ENCODE results near the gene PNPLA6. TPM values are rescaled to one million over a fixed set of nuclear protein-coding genes. Genes with fewer than 3 reads are reported as not detected.

PNPLA6 gene
- total and polyA plus RNA-seq, 2 experiments from 2014 or later, result 66.6 to 135 TPM

- ATAC-seq (peak; percentile 74), DNase-seq (ENCODE audit: low spot score) (peak; percentile 78)
- H3K27ac Mint-ChIP-seq, result no peak overlapping the region
- no peak overlapping the region for H3K4me2 ChIP-seq
- TF ChIP-seq, protein P1, sequence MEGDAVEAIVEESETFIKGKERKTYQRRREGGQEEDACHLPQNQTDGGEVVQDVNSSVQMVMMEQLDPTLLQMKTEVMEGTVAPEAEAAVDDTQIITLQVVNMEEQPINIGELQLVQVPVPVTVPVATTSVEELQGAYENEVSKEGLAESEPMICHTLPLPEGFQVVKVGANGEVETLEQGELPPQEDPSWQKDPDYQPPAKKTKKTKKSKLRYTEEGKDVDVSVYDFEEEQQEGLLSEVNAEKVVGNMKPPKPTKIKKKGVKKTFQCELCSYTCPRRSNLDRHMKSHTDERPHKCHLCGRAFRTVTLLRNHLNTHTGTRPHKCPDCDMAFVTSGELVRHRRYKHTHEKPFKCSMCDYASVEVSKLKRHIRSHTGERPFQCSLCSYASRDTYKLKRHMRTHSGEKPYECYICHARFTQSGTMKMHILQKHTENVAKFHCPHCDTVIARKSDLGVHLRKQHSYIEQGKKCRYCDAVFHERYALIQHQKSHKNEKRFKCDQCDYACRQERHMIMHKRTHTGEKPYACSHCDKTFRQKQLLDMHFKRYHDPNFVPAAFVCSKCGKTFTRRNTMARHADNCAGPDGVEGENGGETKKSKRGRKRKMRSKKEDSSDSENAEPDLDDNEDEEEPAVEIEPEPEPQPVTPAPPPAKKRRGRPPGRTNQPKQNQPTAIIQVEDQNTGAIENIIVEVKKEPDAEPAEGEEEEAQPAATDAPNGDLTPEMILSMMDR (conservative IDR thresholded peaks at IDR 0.05; ENCODE audit: low read depth in 2 of 2), result peak; percentile 30 to 57
- TF ChIP-seq POLR2AphosphoS5 (IDR thresholded peaks at IDR 0.05; ENCODE audit: low read depth), result no peak
- H3K27ac ChIP-seq (ENCODE audit: low read depth), result no peak overlapping the region
- no peaks in the 10 kb centered on the region for H4K20me1 ChIP-seq (replicated peaks; ENCODE audit: insufficient read depth)
- no peaks in the 10 kb centered on the region for H3F3A ChIP-seq (replicated peaks; ENCODE audit: low read depth)
- no peaks in the 10 kb centered on the region for H3K9me2 ChIP-seq (ENCODE audit: insufficient read depth)
- H3K79me2 ChIP-seq (replicated peaks; ENCODE audit: insufficient read depth), result no peaks in the 10 kb centered on the region
- no peak overlapping the region for H3K4me3 ChIP-seq
- H3K9me3 Mint-ChIP-seq, result no peaks in the 10 kb centered on the region; the same call in 2 of the 3 replicates
- H3K36me3 ChIP-seq (ENCODE audit: insufficient read depth), result no peaks in the 10 kb centered on the region
- H3K27me3 Mint-ChIP-seq (ENCODE audit: insufficient read depth, low read depth, poor library complexity), result peaks cover 18% of the 10 kb centered on the region
- H3K4me1 Mint-ChIP-seq, result no peaks in the 10 kb centered on the region
- peaks cover 30% of the 10 kb centered on the region for H3K27me3 ChIP-seq (ENCODE audit: insufficient read depth)
- H3K36me3 Mint-ChIP-seq (ENCODE audit: low read depth), result no peaks in the 10 kb centered on the region
- 0 out of 2 replicates have a peak overlapping the region, but pooled peaks have one; percentile 70 for H2AFZ ChIP-seq
- H3K4me1 ChIP-seq (ENCODE audit: insufficient read depth), result 0 out of 2 replicates have a peak, but pooled peaks cover 3% of the 10 kb centered on the region
- no peak overlapping the region for H3K4me3 Mint-ChIP-seq
These were observed 38.2 kb upstream of the PNPLA6 start for GRCh38 chr19:7497292-7497691.

DNA sequence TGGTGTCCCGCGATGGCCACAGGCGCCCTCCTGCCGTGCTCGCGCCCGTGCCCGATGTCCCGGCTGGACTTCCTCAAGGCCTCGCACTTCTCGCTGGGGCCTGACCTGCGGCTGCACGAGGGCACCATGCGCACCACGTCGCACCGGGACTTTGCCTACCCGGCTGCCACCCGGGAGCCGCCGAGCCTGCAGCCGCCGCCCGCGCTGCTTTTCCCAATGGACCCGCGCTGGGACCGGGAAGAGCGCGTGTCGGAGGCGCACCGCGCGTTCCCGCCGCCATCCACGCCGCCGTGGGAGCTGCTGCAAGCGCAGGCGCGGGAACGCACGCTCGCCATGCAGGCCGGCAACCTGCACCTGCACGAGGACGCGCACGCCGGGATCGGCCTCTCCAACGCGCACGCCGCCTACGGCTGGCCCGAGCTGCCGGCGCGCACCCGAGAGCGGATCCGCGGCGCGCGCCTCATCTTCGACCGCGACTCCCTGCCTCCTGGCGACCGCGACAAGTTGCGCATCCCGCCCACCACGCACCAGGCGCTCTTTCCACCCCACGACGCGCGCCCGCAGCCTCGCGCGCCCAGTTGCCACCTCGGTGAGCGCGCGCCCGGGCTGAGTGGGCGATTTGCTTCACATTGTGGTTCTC is 34.6 kb upstream of the PNPLA6 start:
- DNase-seq (ENCODE audit: low spot score) (peak; percentile 96), ATAC-seq (peak; percentile 76)
- Histone ChIP-seq H3K4me2 (peak overlapping the region; percentile 77), H4K20me1 (replicated peaks; ENCODE audit: insufficient read depth) (no peaks in the 10 kb centered on the region), H3K9me2 (ENCODE audit: insufficient read depth) (no peaks in the 10 kb centered on the region), H3K4me1 (ENCODE audit: insufficient read depth) (peaks cover 13% of the 10 kb centered on the region), H3K4me3 (peak overlapping the region; percentile 52), H3K79me2 (replicated peaks; ENCODE audit: insufficient read depth) (no peaks in the 10 kb centered on the region), H2AFZ (peak overlapping the region; percentile 86), H3F3A (replicated peaks; ENCODE audit: low read depth) (peaks cover 6% of the 10 kb centered on the region; the same call in 1 of the 2 replicates), H3K27me3 (ENCODE audit: insufficient read depth) (peaks cover 39% of the 10 kb centered on the region), H3K27ac (ENCODE audit: low read depth) (no peak overlapping the region), H3K36me3 (ENCODE audit: insufficient read depth) (no peaks in the 10 kb centered on the region)
- H3K9me3 Mint-ChIP-seq, result no peaks in the 10 kb centered on the region; the same call in 2 of the 3 replicates
- peak overlapping the region; percentile 68 for H3K4me3 Mint-ChIP-seq
- no peaks in the 10 kb centered on the region for H3K36me3 Mint-ChIP-seq (ENCODE audit: low read depth)
- TF ChIP-seq POLR2AphosphoS5 (IDR thresholded peaks at IDR 0.05; ENCODE audit: low read depth) (peak; percentile 78), STAT1 (IDR thresholded peaks at IDR 0.05; ENCODE audit: unreplicated experiment) (no peak)
- TF ChIP-seq, protein P1 (conservative IDR thresholded peaks at IDR 0.05; ENCODE audit: low read depth in 2 of 2), result peak in 1 of 2 experiments; percentile 17; a peak in 3 of 4 replicates
- no peak overlapping the region for H3K27ac Mint-ChIP-seq
- peaks cover 19% of the 10 kb centered on the region for H3K27me3 Mint-ChIP-seq (ENCODE audit: insufficient read depth, low read depth, poor library complexity)
- H3K4me1 Mint-ChIP-seq, result peaks cover 7% of the 10 kb centered on the region

- H3K4me2 ChIP-seq, result no peak overlapping the region
- DNase-seq (ENCODE audit: low spot score) (no peak), ATAC-seq (no peak)
- no peaks in the 10 kb centered on the region for H3K9me2 ChIP-seq (ENCODE audit: insufficient read depth)
- H3K4me1 ChIP-seq (ENCODE audit: insufficient read depth), result peaks cover 19% of the 10 kb centered on the region
- peaks cover 11% of the 10 kb centered on the region for H3K4me1 Mint-ChIP-seq
- no peak overlapping the region for H3K27ac ChIP-seq (ENCODE audit: low read depth)
- H3K4me3 Mint-ChIP-seq, result no peak overlapping the region
- no peaks in the 10 kb centered on the region for H3K36me3 Mint-ChIP-seq (ENCODE audit: low read depth)
- H3K79me2 ChIP-seq (replicated peaks; ENCODE audit: insufficient read depth), result no peaks in the 10 kb centered on the region
- H3K36me3 ChIP-seq (ENCODE audit: insufficient read depth), result no peaks in the 10 kb centered on the region
- H3K27ac Mint-ChIP-seq, result no peak overlapping the region
- H4K20me1 ChIP-seq (replicated peaks; ENCODE audit: insufficient read depth), result no peaks in the 10 kb centered on the region
- no peaks in the 10 kb centered on the region; the same call in 2 of the 3 replicates for H3K9me3 Mint-ChIP-seq
- peaks cover 23% of the 10 kb centered on the region for H3K27me3 Mint-ChIP-seq (ENCODE audit: insufficient read depth, low read depth, poor library complexity)
- no peak overlapping the region for H3K4me3 ChIP-seq
- peaks cover 10% of the 10 kb centered on the region; the same call in 1 of the 2 replicates for H3F3A ChIP-seq (replicated peaks; ENCODE audit: low read depth)
- peaks cover 39% of the 10 kb centered on the region for H3K27me3 ChIP-seq (ENCODE audit: insufficient read depth)
- H2AFZ ChIP-seq, result no peak overlapping the region
- TF ChIP-seq, protein P2, sequence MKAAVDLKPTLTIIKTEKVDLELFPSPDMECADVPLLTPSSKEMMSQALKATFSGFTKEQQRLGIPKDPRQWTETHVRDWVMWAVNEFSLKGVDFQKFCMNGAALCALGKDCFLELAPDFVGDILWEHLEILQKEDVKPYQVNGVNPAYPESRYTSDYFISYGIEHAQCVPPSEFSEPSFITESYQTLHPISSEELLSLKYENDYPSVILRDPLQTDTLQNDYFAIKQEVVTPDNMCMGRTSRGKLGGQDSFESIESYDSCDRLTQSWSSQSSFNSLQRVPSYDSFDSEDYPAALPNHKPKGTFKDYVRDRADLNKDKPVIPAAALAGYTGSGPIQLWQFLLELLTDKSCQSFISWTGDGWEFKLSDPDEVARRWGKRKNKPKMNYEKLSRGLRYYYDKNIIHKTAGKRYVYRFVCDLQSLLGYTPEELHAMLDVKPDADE (IDR thresholded peaks at IDR 0.05), result no peak
- TF ChIP-seq ZNF114 (CRISPR knock-in tag; IDR thresholded peaks at IDR 0.05), result no peak
- TF ChIP-seq EZH2 (IDR thresholded peaks at IDR 0.05; ENCODE audit: low read depth, unreplicated experiment), result no peak
These were observed 33.0 kb upstream of the PNPLA6 start for GRCh38 chr19:7502552-7502951.
